HepG2 (cell line): ENCODE measurements around the gene FLYWCH1. TPM values are rescaled to one million over a fixed set of nuclear protein-coding genes. Genes with fewer than 3 reads are reported as not detected.

Experiments
- FOXP1 ChIP-seq, 2 experiments: fragments of 450-650 bp in 1 of 2; IDR thresholded peaks; 2 replicates each; pipeline ENCODE4 v1.6.1; 2017 to 2018; ENCODE audit warnings: antibody characterized with exemption in 1 of 2
- MIXL1 ChIP-seq: IDR thresholded peaks from 2 replicates; pipeline ENCODE4 v1.6.1; 2016
- MYNN ChIP-seq: sonication (generic); formaldehyde crosslinking; IDR thresholded peaks from 2 replicates; pipeline ENCODE4 v1.4.0; 2020; ENCODE audit warnings: mild to moderate bottlenecking, low read depth, missing genetic modification reagents
- NFRKB ChIP-seq: fragments of 450-650 bp; IDR thresholded peaks from 2 replicates; pipeline ENCODE4 v1.6.1; 2017
- PHF20 ChIP-seq: sonication (generic); formaldehyde crosslinking; IDR thresholded peaks from 2 replicates; pipeline ENCODE4 v1.5.0; 2020; ENCODE audit warnings: mild to moderate bottlenecking, missing genetic modification reagents
- POLR2AphosphoS2 ChIP-seq: IDR thresholded peaks from 2 replicates; pipeline ENCODE4 v1.6.1; 2011; ENCODE audit warnings: low read depth, low read length, improper control_type of control experiment
- PRPF4 ChIP-seq: fragments of 200-400 bp; formaldehyde crosslinking; IDR thresholded peaks from 2 replicates; pipeline ENCODE4 v1.6.1; 2016; ENCODE audit warnings: low read length, low read depth; ENCODE audit not compliant: poor library complexity, severe bottlenecking
- SAP130 ChIP-seq: IDR thresholded peaks from 2 replicates; pipeline ENCODE4 v1.6.1; 2016; ENCODE audit warnings: low read depth
- SOX5 ChIP-seq: IDR thresholded peaks from 2 replicates; pipeline ENCODE4 v1.6.1; 2016; ENCODE audit warnings: borderline replicate concordance
- TAF15 ChIP-seq: fragments of 200-400 bp; formaldehyde crosslinking; IDR thresholded peaks from one replicate; pipeline ENCODE4 v1.6.1; 2018; ENCODE audit warnings: mild to moderate bottlenecking, low read depth, low read length; ENCODE audit not compliant: poor library complexity, severe bottlenecking
- YEATS4 ChIP-seq: sonication (generic); formaldehyde crosslinking; IDR thresholded peaks from 2 replicates; pipeline ENCODE4 v1.4.0; 2020; ENCODE audit warnings: missing genetic modification reagents, borderline replicate concordance
- ZNF792 ChIP-seq: IDR thresholded peaks from 2 replicates; pipeline ENCODE4 v1.6.1; 2016
- ZSCAN29 ChIP-seq: sonication (generic); formaldehyde crosslinking; conservative IDR thresholded peaks from 2 replicates; pipeline ENCODE4 v1.4.0; 2020; ENCODE audit warnings: mild to moderate bottlenecking, missing genetic modification reagents
- polyA plus RNA-seq, 8 experiments: library from polyadenylated mRNA; depleted of rRNA in 3 of 8; stranded (reverse) in 7 of 8; unstranded in 1 of 8; fragments of >200 nt; fragmentation: Illumina TruSeq in 4 of 8; extraction: Trizol in 4 of 8; gene quantifications; 2 replicates each; pipeline versions ENCODE4 v1.2.1 to v1.2.3, GENCODE V29; 2011 to 2016; ENCODE audit warnings: low read depth in 4 of 8, missing spikeins in 1 of 8, mixed read lengths in 1 of 8; ENCODE audit not compliant: insufficient read depth in 1 of 8
- total RNA-seq, 5 experiments: library from RNA; depleted of rRNA; stranded (reverse); fragments of >200 nt; fragmentation: Illumina TruSeq; extraction: Trizol; gene quantifications; 2 replicates each; pipeline ENCODE4 v1.2.3, GENCODE V29; 2016; ENCODE audit warnings: low read depth in 1 of 5
- TF ChIP-seq, protein P1 (sequence below): sonication (generic); formaldehyde crosslinking; IDR thresholded peaks from 2 replicates; pipeline ENCODE4 v1.4.0; 2020; ENCODE audit warnings: mild to moderate bottlenecking, missing genetic modification reagents
- TF ChIP-seq, protein P2 (sequence below): sonication (generic); formaldehyde crosslinking; IDR thresholded peaks from 2 replicates; pipeline ENCODE4 v1.8.1; 2022; ENCODE audit warnings: low read depth, mild to moderate bottlenecking, missing genetic modification reagents
- TF ChIP-seq, protein P3 (sequence below): sonication (generic); formaldehyde crosslinking; IDR thresholded peaks from 2 replicates; pipeline ENCODE4 v1.4.0; 2020; ENCODE audit warnings: mild to moderate bottlenecking, missing genetic modification reagents
- TF ChIP-seq, protein P4 (sequence below), 2 experiments: sonication (generic) in 1 of 2; formaldehyde crosslinking in 1 of 2; IDR thresholded peaks; 2 replicates each; pipeline versions ENCODE4 v1.4.0 to v1.6.1; 2016 to 2020; ENCODE audit warnings: borderline replicate concordance in 1 of 2, low read depth in 1 of 2, mild to moderate bottlenecking in 1 of 2, missing genetic modification reagents in 1 of 2
- TF ChIP-seq, protein P5 (sequence below): IDR thresholded peaks from 2 replicates; pipeline ENCODE4 v1.6.1; 2012; ENCODE audit warnings: low read length, improper control_type of control experiment

FLYWCH1 gene
- total and polyA plus RNA-seq, 2 of the 13 experiments (the other 11 are each of a cell fraction or from before 2014, with no cell fraction given) = 7.3 to 12.4 TPM

DNA sequence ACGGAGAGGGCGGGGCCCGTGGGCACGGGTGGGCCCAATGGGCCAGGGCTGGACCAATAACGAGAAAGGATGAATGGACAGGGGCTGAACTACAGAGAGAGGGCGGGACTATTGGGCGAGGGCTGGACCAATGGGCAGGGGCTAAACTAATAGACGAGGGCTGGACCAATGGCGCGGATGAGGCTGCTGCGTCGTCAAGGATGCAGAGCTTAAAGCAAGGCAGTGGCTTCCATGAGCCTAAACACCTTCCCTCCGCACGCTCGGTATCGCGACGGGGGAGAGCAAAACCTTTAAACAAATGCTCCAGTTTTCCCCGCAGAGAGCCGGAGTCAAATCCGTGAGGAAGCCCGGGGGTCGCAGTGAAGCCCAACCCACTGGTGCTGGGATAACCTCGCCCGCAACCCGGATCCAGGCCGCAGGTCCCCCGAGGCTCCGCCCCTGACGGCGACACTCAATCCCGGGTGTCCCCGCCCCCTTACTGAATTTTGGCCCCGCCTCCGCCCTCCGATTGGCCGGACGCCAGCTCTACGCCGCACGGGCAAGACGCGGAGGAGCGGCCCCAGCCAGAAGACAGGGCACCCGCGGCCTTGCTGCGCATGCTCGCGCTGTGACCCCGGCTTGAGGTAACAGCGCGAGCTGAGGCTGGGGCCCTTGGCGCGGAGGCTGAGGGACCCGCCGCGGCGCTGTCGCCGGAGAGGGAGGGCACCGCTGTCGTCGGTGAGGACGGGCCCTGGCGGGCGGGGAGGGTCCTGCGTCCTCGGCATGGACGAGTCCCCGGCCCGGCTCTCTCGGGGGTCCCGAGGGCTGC, 28.9 kb upstream of the FLYWCH1 start, which contains the start of gene FLYWCH2 (continued):
- peak; percentile 8; the same call in 1 of the 2 replicates for TF ChIP-seq SOX5 (CRISPR knock-in tag)
- no peak for TF ChIP-seq NFRKB
- TF ChIP-seq TAF15 = no peak
- TF ChIP-seq POLR2AphosphoS2 = no peak
- TF ChIP-seq, protein P1, sequence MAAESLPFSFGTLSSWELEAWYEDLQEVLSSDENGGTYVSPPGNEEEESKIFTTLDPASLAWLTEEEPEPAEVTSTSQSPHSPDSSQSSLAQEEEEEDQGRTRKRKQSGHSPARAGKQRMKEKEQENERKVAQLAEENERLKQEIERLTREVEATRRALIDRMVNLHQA (CRISPR knock-in tag) = no peak
- no peak; the same call in 1 of the 2 replicates for TF ChIP-seq YEATS4 (CRISPR knock-in tag)
- no peak for TF ChIP-seq PRPF4
- TF ChIP-seq, protein P2, sequence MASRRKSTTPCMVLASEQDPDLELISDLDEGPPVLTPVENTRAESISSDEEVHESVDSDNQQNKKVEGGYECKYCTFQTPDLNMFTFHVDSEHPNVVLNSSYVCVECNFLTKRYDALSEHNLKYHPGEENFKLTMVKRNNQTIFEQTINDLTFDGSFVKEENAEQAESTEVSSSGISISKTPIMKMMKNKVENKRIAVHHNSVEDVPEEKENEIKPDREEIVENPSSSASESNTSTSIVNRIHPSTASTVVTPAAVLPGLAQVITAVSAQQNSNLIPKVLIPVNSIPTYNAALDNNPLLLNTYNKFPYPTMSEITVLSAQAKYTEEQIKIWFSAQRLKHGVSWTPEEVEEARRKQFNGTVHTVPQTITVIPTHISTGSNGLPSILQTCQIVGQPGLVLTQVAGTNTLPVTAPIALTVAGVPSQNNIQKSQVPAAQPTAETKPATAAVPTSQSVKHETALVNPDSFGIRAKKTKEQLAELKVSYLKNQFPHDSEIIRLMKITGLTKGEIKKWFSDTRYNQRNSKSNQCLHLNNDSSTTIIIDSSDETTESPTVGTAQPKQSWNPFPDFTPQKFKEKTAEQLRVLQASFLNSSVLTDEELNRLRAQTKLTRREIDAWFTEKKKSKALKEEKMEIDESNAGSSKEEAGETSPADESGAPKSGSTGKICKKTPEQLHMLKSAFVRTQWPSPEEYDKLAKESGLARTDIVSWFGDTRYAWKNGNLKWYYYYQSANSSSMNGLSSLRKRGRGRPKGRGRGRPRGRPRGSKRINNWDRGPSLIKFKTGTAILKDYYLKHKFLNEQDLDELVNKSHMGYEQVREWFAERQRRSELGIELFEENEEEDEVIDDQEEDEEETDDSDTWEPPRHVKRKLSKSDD = no peak
- peak; percentile 59 for TF ChIP-seq PHF20 (CRISPR knock-in tag)
- no peak for TF ChIP-seq MIXL1 (CRISPR knock-in tag)
- TF ChIP-seq, protein P3, sequence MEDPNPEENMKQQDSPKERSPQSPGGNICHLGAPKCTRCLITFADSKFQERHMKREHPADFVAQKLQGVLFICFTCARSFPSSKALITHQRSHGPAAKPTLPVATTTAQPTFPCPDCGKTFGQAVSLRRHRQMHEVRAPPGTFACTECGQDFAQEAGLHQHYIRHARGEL (CRISPR knock-in tag) = no peak
- no peak for TF ChIP-seq MYNN (CRISPR knock-in tag)
- TF ChIP-seq, protein P4, sequence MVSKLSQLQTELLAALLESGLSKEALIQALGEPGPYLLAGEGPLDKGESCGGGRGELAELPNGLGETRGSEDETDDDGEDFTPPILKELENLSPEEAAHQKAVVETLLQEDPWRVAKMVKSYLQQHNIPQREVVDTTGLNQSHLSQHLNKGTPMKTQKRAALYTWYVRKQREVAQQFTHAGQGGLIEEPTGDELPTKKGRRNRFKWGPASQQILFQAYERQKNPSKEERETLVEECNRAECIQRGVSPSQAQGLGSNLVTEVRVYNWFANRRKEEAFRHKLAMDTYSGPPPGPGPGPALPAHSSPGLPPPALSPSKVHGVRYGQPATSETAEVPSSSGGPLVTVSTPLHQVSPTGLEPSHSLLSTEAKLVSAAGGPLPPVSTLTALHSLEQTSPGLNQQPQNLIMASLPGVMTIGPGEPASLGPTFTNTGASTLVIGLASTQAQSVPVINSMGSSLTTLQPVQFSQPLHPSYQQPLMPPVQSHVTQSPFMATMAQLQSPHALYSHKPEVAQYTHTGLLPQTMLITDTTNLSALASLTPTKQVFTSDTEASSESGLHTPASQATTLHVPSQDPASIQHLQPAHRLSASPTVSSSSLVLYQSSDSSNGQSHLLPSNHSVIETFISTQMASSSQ (IDR thresholded peaks at IDR 0.05; ENCODE audit: low read depth) = no peak
- TF ChIP-seq, protein P4 (CRISPR knock-in tag; IDR thresholded peaks at IDR 0.05; ENCODE audit: borderline replicate concordance) = peak; percentile 49; the same call in 1 of the 2 replicates
- TF ChIP-seq, protein P5, sequence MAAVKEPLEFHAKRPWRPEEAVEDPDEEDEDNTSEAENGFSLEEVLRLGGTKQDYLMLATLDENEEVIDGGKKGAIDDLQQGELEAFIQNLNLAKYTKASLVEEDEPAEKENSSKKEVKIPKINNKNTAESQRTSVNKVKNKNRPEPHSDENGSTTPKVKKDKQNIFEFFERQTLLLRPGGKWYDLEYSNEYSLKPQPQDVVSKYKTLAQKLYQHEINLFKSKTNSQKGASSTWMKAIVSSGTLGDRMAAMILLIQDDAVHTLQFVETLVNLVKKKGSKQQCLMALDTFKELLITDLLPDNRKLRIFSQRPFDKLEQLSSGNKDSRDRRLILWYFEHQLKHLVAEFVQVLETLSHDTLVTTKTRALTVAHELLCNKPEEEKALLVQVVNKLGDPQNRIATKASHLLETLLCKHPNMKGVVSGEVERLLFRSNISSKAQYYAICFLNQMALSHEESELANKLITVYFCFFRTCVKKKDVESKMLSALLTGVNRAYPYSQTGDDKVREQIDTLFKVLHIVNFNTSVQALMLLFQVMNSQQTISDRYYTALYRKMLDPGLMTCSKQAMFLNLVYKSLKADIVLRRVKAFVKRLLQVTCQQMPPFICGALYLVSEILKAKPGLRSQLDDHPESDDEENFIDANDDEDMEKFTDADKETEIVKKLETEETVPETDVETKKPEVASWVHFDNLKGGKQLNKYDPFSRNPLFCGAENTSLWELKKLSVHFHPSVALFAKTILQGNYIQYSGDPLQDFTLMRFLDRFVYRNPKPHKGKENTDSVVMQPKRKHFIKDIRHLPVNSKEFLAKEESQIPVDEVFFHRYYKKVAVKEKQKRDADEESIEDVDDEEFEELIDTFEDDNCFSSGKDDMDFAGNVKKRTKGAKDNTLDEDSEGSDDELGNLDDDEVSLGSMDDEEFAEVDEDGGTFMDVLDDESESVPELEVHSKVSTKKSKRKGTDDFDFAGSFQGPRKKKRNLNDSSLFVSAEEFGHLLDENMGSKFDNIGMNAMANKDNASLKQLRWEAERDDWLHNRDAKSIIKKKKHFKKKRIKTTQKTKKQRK = no peak
- TF ChIP-seq ZNF792 (CRISPR knock-in tag) = peak; percentile 86
- peak; percentile 85; the same call in 1 of the 2 replicates for TF ChIP-seq ZSCAN29 (CRISPR knock-in tag)
- TF ChIP-seq SAP130 (CRISPR knock-in tag) = peak; percentile 77
- no peak for TF ChIP-seq FOXP1 (IDR thresholded peaks at IDR 0.05)
- 0 out of 2 replicates have a peak, but pooled peaks have one; percentile 10 for TF ChIP-seq FOXP1 (CRISPR knock-in tag; IDR thresholded peaks at IDR 0.05)
